Liver (tissue), 3 donors: Measurements from ENCODE around the gene GCC1.

Experiments used
- FOXA1 ChIP-seq: IDR thresholded peaks from 2 replicates; pipeline ENCODE4 v1.6.1; 2016; ENCODE audit warnings: antibody characterized with exemption
- TAF1 ChIP-seq: conservative IDR thresholded peaks from 2 replicates; pipeline ENCODE4 v1.6.1; 2016; ENCODE audit warnings: antibody characterized with exemption, mild to moderate bottlenecking
- TF ChIP-seq, protein P1 (sequence below): fragments of 150-350 bp; IDR thresholded peaks from 2 replicates; pipeline ENCODE4 v1.5.1; 2017; ENCODE audit warnings: improper control_type of control experiment, low read depth, low read length; ENCODE audit not compliant: missing input control
- TF ChIP-seq, protein P2 (sequence below): IDR thresholded peaks from 2 replicates; pipeline ENCODE4 v1.6.1; 2016; ENCODE audit warnings: antibody characterized with exemption
- donor health status: healthy.
- donor health status: healthy.

DNA sequence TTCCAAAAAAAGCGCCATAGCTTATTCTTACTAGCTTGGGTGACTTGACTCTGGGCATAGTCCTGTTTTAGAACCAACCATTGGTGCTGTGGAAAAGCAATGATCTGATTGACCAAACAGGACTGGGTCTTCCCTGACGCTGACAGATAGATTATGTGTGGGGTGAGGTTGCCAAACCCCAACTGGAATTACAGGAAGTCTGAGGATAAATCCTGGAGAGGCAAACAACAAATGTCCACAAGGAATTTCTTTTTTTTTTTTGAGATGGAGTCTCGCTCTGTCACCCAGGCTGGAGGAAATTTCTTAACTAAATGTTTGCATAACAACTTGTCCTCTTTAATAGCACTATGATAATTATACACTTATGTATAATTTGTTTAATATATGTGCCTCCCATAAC lies 19.2 kb downstream of the GCC1 start:
- TF ChIP-seq, protein P1, sequence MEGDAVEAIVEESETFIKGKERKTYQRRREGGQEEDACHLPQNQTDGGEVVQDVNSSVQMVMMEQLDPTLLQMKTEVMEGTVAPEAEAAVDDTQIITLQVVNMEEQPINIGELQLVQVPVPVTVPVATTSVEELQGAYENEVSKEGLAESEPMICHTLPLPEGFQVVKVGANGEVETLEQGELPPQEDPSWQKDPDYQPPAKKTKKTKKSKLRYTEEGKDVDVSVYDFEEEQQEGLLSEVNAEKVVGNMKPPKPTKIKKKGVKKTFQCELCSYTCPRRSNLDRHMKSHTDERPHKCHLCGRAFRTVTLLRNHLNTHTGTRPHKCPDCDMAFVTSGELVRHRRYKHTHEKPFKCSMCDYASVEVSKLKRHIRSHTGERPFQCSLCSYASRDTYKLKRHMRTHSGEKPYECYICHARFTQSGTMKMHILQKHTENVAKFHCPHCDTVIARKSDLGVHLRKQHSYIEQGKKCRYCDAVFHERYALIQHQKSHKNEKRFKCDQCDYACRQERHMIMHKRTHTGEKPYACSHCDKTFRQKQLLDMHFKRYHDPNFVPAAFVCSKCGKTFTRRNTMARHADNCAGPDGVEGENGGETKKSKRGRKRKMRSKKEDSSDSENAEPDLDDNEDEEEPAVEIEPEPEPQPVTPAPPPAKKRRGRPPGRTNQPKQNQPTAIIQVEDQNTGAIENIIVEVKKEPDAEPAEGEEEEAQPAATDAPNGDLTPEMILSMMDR = no peak
- TF ChIP-seq TAF1 (no peak), FOXA1 (no peak)
- TF ChIP-seq, protein P2, sequence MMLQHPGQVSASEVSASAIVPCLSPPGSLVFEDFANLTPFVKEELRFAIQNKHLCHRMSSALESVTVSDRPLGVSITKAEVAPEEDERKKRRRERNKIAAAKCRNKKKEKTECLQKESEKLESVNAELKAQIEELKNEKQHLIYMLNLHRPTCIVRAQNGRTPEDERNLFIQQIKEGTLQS = no peak
